Fibroblast of skin of abdomen (primary cell): Measurements from ENCODE around the gene HIP1R.

Experiments
- DNase-seq: peaks from one replicate; pipeline ENCODE4 v3.0.0-alpha.2; 2013

The HIP1R gene

DNA sequence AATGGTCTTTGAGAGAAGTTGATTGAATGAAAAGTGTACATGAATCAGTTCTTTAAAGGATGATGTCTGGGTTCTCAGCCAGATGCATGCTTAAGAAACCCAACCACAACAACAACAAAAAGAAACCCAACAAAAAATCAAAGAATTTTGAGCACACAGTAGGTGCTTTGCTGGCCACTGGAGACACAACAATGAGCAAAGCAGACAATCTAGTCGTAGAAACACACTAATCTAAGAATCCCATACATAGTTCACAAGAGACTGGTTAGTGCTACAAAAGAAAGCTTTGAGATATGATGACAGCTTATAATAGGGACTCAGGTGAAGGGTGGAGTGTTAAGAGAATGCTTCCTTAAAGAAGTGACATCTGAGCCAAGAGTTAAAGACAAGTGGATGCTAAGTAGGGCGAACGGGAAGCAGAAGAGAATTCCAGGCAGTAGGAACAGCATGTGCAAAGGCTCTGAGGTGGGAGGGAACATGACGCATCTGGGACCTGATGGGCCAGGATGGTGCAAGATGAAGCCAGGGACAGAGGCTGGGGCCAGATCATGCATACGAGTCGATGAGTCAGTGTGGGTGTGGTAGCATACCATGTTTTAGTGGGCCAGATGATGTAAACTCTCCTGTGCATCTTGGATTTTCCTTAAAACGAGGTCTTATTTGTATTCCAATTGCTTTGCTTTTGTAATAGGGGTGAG, 4.6 kb upstream of the HIP1R start:
- peak; percentile 63 for DNase-seq

DNA sequence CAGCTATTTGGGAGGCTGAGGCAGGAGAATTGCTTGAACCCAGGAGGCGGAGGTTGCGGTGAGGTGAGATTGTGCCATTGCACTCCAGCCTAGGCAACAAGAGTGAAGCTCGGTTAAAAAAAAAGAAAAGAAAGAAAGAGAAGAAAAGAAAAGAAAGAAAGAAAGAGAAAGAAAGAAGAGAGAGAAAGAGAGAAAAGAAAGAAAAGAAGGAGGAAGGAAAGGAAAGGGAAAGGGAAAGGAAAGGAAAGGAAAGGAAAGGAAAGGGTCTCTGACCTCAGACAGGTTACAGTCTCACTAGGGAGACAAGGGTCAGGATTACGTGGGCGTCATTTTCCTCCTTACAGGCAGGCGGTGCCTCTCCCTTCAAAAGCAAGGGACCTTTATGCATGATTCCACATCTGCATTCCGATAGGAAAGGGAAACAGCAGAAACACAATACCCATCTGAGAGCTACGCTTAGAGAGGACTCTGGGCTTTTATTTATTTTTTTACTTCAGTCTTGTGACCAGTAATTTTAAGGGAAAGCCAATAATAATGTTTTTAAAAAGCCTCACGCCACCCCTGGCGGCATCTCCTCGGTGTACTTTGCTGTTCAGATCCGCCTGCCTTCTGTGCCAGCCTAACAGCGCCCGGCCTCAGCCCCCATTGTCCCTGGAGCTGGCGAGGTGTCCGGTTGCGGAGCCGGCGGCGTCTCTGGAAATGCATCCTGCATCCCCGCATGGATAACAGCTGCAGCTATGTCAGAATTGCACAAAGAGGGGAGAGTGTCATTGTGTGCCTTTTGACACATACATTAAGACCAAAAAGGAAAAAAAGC, 945 bp upstream of the HIP1R start:
- peak; percentile 32 for DNase-seq

DNA sequence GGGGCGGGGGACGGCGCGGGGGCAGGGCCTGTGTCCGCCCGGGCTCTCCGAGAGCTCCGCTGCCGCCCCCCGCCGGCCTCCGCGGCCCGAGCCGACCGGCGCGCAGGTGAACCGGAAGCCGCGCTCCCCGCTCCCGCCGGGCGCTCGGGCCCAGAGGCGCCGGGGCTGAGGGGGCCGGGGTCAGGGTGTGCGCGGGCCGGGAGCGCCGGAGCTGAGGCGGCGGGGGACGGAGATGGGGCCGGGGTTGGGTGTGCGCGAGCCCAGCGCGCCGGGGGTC, 431 bp downstream of the HIP1R start:
- DNase-seq, result no peak

DNA sequence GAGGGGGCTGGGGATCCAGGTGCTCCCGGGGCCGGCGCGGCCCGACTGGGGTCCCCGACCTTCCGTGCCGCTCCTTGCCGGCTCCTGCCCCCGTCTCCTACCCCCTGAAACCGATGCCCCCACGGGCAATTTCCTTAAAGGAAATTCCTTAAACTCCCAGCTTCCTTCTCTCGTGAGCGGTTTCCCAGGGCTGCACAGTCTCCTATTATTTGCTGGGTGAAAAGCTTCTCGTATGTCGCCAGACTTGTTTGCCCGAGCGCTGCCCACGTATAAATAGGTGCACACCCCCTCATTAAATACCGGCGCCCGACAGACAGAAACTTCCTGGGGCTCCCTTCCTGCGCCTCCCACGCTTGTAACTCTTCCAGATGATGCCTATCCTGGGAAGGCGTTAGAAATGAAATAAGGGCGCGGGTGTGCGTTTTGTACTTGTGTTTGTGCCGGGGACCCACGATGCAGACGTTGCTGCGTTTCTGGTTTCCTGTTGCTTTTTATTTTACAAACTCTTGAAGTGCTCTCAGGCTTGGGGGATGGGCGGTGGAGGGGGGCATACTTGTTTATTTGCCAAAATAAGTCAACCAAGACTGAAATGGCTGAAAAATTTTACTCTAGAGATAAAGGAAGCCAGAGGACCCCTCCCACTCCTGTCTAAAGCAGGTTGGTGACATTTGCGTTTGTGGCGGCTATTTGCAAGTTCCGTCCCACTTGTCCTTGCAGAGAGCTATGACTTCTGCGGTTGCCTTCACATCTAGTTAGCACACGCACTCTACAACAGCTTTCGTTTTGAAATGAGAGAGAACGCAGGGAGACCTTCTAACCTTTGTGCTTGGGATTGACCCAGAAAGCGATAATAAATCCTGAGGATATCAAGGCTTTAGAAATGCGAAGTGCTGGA, 1.0 kb downstream of the HIP1R start:
- DNase-seq, result no peak

DNA sequence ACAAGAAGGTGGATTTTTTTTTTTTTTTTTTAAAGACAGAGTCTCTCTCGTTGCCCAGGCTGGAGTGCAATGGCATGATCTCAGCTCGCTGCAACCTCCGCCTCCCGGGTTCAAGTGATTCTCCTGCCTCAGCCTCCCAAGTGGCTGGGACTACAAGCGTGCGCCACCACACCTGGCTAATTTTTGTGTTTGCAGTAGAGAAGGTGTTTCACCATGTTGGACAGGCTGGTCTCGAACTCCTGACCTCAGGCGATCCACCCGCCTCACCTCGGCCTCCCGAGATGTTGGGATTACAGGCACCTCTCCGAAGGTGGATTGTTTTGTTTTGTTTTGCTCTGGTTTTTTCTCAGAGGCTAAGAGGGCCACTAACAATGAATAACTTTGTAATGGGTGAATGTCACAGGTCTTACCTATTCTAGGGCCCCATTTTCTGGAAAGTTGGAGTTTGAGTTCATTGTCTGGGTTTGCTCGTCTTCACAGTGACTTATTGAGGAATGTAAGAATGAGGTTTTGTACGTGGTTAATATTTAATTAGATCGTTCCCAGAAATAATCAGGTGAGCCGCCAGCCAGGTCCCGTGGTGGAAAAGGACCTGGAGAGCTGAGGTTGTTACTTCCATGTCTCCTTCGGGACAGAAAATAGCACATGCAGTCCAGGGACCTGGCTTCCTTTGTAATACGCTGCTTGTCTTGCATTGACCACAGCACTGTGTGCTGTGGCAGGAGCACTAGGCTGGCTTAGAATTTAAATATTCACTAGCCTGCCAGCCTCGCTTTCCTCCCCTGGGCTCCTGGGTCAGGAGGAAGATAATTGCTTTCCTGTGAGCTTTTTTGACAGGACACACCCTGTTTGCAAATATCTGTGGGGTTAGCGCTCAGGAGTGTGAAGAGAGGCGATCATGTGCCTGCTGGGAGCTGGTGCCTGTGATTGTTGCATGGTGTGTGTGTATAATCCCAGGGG, 2.3 kb downstream of the HIP1R start:
- no peak for DNase-seq

DNA sequence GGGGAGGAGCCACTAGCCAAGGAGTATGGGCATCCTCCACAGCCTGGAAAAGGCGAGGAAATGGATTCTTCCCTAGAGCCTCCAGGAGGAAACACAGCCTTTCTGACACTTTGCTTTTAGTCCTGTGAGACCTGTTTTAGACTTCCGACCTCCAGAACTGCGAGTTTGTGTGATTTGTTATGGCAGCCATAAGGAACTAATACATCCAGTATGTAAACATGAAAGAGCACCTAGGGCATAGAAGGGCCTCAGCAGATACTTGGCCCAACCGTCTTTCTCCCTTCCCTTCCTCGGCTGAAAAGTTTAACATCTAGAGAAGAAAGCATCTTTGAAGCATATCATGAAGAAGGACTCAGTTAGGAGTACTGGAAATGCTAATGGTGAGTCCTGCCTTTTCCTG, 3.6 kb downstream of the HIP1R start:
- DNase-seq, result no peak

DNA sequence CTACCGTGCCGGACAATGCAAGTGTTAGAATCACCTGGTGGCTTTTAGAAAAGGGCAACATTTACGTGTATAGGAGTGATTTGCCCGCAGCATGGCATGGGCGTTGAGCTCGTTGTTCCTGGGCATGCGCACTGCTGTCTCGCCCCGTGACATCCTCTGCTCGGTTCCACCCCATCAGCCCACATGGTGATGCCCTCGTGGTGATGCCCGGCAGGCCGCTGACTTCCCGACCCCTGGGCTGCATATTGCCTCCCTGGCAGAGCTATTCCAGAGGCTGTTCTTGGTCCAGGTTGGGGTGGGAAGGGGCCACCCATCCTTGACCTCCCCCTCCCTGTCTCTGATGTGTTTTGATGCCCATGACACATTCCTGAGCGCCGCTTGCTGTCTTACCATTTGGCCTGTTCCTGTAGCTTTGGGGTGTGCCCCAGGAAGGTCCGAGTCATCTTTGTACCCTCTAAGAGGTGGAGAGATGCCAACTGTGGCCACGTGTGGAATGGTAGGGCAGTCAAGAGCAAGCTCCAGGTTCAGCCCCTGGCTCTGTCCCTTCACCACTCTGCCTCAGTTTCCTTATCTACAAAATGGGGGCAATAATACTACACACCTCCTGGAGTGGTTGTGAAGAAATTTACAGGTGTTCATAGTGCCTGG, 4.8 kb downstream of the HIP1R start:
- DNase-seq, result no peak

DNA sequence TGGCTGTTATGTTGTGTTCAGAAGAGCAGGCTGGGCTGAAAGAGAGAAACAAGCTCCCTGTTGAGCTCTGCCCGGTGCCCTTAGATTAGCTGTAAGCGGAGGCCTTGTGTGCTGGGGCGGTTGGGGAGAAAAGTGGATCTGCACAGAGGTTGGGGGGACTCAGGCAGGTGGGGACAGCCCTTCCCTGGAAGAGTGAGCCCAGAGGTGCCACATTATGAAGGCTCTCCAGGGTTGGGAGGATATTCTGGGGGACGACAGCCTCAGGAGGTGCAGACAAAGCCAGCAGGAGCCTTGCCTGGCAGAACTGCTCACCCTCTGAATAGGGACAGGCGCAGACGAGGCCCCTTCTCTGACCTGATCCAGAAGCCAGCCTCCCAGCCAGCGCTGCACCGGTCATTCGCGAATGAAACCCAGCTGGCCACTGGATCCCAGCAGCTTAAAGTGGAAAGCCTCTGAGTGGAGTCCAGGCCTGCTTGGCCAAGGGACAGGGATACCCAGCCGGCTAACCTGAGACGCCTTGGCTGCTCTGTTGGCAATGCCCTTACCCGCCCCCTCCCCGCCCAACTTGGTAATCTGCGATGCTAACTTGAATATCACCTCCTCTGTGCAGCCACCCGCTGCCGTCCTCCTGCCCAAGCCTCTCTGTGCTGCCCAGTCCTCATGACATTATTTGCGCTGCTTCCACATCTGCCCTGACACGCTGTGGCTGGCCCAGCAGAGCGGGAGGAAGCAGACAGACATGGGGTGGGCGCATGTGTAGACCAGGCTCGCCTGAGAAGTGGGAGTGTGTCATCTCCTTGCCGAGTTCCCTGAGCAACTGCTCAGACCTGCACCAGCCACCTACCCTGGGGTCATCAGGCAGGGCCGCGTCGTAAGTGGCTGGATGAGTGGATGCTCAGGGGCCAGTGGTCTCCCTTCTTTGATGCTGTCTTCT, 5.6 kb downstream of the HIP1R start:
- peak; percentile 19 for DNase-seq

DNA sequence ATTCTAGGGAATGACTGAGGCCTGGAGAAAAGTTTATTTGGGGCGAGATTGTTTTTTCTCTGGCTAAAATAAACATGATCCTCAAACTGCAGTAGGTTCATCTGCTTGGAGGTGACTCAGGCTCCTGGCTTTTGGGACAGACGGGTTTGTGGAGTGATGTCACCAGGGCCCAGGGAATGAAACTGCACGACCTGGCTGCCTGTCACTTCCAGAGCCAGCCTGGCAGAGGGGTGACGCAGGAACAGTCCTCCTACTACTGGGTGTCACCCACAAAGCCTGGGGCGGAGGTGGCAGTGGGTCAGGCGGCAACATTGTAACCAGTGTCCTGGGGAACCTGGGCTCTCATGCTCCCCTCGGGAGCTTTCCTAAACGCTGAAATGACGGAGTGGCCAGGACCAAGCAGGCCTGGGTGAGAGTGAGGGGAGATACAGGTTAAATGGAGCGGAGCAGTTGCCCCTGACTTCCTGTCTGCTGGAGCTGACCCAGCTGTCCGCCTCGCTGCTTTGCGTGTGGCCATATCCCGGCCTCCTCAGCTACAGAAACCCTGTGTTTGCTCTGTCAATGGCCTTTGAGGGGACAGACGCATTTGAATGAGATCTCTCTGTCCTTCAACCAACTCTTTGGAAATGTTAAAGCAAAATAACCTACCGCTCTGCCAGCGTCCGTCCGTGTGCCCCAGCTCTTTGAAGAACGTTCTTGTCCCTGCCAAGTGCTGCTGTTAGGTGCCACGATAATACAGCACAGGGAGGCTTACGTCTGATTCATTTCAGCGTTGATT, 6.5 kb downstream of the HIP1R start:
- peak; percentile 48 for DNase-seq

DNA sequence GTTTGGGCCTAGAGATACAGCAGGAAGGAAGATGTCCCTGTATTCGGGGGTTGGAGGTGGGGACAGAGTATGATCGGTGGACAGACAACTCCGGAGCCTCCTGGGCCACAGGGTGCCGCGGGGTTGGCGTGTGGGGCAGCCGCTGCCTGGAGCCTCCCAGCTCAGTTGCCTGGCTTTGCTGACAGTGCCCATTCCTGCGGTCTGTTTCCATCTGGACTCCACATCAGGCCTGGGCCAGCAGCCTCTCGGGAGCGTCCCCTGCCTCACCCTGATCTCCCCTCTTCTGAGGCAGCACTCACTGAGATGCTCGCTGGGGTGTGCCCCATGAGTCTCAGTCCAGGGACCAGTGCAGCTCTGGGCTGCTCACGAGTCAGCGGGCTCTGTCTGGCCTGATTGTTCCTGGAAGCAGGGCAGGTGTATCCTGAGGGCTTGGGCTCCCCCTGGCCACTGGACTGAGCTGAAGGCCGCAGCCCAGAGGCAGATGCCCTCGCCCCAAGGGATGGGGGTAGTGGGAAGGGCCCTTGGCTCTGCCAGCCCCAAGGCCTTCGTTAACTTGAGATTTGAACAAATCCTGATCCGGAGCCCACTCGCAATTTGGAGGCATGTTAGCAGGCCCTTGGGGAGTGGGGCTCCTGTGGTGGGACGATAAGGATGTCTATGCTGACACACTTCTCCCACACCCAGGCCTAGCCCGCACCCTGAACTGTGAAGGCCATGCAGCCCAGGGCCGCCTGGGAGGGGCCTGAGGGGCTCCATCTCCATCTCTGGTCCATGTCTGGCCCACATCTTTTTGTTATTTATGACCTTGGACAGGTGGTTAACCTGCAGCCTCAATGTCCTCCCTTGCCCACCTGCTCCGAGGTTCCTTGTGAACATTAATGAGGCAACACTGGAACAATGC, 7.5 kb downstream of the HIP1R start:
- DNase-seq, result no peak

DNA sequence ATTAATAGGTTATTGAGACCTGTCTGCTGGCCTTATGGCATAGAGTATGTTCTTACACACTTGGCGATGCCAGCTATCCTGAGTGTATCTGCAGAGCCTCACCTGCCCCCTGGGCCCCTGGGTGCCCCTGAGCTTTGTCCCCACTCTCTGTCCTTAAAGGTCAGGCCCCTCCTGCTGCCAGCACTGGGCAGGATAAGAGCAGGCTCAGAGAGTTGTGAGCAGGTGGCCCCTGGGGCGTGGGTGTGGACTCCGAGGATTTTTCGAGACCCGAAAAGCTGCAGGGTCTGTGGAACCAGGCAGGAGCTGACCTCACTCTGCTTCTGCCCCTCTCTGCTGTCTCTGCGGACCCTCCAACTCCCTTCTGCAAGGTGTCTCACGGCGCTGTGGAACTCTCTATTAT, 8.2 kb downstream of the HIP1R start:
- no peak for DNase-seq

DNA sequence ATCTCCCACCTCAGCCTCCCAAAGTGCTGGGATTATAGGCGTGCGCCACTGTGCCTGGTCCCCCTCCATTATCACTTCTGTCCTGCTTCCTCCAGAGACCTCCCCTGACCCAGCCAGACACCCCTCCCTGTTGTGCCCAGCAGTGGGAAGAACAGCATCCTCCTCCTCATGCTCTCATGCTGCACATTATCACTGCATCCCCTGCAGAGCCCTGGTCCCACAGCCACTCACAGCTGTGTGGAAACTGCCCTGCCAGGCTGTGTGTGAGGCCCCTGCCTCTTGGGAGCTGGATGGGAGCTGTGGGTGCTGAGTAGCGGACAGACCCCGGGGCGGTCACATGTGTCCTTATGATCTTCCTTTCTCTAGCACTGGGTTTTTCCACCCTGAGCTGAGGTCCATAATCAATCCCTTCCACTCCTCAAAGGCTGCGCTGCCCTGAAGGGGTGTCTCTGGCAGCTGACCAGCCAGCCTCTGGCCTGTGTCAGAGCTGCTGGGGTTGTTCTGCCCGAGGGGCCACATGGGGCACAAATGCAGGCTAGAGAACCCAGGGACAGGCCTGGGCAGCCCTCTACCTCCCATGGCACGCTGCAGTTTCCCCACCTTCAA, 9.2 kb downstream of the HIP1R start:
- no peak for DNase-seq

DNA sequence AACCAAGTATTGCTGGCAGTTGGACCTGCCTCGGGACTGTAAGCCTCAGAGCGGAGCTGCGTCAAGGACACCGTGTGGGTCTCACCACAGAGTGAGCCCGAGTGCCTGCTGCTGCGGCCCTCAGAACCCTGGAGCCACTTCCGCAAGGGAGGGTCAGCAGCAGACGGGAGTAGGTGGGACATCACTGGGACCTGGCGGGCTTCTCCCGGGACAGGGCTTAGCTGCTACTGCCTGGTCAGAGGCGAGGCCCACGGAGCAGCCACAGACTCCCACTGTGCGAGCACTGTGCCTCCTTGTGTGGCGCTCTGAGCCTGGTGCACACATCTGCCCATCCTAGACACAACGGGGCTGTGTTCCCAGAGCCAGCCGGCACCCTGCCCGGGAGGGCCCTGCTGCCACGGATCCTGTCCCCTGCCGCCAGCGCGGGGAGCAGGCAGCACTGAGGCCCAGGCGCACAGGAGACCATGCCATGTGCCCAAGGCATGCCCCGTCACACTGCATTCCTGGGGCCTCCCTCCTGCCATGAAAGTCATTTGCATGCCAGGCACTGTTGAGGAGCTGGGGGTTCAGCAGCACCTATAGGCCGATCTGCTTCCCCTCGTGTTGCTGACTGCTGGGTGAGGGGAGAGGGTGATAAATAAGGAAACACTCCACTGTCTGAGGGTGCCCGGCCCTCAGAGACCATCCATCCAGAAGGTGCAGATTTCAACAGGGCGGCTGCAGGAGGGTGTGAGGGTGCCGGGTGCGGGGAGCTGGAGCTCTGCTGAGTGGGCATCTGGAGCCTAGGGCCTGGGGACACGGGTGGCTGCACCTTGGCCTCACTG, 10.0 kb downstream of the HIP1R start:
- no peak for DNase-seq

DNA sequence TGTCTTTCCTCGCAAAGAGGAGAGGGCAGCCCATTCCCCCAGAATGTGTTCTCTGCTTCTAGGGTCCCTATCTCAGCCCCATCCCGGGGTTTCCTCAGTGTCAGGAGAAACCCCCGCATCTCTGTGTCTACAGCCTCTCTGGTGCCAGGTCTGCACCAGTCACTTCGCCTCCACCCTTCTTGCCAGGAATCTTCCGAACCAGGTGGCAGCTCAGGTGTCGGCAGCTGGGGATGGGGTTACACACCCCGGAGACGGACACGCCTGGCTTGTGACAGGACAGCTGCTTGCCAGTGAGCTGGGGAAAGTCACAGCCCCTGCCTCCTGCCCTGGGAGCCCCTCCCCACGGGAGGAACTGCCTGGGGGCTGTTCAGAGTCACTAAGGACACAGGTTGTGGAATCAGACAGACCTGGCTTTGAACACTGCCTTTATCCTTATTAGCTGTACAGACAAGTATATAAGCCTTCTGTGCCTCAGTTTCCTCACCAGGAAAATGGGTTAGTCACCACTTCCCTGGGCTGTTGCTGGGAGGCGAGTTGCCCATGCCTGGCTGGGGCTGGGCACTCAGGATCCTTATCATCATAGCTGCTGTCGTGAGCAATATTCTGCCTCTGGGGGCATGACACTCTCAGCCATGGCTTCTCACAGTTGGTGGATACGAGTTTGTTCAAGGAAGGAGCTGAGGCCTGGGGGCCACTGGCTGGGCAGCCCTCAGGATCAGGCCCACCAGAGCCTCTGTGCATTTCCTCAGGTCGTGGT, 10.8 kb downstream of the HIP1R start:
- DNase-seq, result no peak

DNA sequence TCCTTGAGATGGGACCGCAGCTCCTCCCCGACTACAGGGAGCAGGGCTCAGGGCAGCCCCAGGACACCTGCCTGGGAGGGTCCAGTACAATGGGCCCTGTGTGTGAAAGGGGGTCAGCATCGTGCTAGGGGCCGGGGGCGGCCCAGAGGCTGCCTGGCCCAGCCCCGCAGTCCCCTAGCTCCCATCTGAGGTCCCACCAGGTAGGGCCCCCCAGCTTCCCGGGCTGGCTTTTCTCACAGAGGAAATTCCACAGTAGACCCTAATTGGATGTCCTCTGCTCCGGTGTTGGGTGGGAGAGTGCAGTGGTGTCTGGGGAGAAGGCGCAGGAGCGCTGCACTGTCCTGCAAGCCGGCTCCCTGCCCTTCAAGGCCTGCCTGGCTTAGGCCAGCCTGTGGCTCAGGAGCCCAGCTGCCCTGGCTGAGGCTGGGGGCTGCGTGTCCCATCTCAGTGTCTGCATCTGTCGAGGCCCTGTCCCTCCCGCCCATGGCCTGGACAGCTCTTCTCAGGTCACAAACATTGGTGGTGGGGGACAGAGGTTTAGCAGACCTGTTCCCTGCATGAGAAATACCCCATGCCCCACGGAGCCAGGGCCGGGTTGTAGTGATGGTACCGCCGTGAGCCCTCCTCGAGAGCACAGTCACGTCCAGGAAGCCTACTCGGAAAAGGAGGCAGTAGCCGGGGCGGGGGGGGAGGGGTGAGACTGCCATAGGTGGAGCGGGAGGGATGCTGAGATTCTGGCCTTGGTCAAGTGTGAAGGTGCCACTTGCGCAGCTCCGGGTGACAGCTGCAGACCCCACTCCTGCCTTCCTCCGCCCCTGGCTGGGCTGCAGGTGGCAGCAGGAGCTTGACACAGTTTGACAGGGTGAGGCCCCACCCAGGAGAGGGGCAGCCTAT, 11.6 kb downstream of the HIP1R start:
- no peak for DNase-seq

DNA sequence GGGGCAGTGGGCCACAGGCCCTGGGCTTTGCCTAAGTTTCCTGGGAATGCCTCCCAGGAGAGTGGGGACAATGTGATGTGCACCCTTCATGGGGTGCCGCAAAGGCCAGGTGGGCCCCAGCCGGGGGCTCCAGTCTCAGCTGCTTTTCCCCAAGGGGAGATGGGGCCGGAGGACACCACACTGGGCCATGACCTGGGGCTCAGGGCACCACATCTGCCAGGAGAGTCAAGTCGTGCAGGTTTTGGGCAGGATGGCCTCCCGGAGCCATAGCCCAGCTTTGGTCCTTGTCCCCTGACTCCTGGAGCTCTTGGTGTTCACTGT, 12.2 kb downstream of the HIP1R start:
- no peak for DNase-seq
